Prostate gland (tissue), 2 donors: ENCODE data around the gene ATP5PD.

Source experiments
- CTCF ChIP-seq, 4 experiments: fragments of 200-600 bp in 2 of 4; fragments of 450-650 bp in 2 of 4; sonication (generic) in 2 of 4; IDR thresholded peaks; 1 replicate in 3 of 4; 2 replicates in 1 of 4; pipeline ENCODE4 v1.5.1; 2016 to 2019; ENCODE audit warnings: antibody characterized with exemption in 4 of 4, mild to moderate bottlenecking in 2 of 4, moderate library complexity in 2 of 4
- POLR2A ChIP-seq: fragments of 450-650 bp; IDR thresholded peaks from one replicate; pipeline ENCODE4 v1.6.1; 2016; ENCODE audit warnings: antibody characterized with exemption, mild to moderate bottlenecking

GRCh38 chr17:75074532-75074931, 27.8 kb upstream of the ATP5PD start:
- no peak for TF ChIP-seq POLR2A
- no peak for TF ChIP-seq CTCF (IDR thresholded peaks at IDR 0.05)
